ENCODE data around the gene RTN3. TPM values are rescaled to one million over a fixed set of nuclear protein-coding genes. Genes with fewer than 3 reads are reported as not detected.
A peak's percentile ranks its signal among the peaks of the same experiment; 100 is the strongest.

The RTN3 gene
- total RNA-seq, 1 donor from 2014 or later = 116 TPM

DNA sequence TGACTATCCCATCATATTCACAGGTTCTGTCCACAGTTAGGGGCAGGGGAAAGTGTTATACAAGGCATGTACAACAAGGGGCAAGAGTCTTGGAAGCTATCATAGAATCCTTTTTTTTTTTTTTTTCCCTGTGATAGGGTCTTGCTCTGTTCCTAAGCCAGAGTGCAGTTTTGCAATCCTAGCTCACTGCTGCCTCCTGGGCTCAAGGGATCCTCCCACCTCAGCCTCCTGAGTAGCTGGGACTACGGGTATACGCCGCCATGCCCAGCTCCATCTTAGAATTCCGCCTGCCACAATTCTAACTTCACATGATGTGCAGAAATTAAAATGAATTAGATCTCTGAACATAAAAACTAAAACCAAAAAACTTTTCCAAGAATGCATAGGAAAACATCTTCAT, 55.6 kb downstream of the RTN3 start:
- no peaks in the 10 kb centered on the region for H3K27me3 ChIP-seq
- H3K36me3 ChIP-seq = no peaks in the 10 kb centered on the region
- H3K9me3 ChIP-seq = no peaks in the 10 kb centered on the region
- H3K27ac ChIP-seq = no peak overlapping the region
- intact Hi-C loops (cut with DNase I) = loop anchor here (10.0 kb wide), 1 partner anchor 252 kb away; no protein-coding TSS in a partner anchor
- H3K4me3 ChIP-seq = no peak overlapping the region
- ATAC-seq (no peak), DNase-seq (no peak)
- TF ChIP-seq, protein P1, sequence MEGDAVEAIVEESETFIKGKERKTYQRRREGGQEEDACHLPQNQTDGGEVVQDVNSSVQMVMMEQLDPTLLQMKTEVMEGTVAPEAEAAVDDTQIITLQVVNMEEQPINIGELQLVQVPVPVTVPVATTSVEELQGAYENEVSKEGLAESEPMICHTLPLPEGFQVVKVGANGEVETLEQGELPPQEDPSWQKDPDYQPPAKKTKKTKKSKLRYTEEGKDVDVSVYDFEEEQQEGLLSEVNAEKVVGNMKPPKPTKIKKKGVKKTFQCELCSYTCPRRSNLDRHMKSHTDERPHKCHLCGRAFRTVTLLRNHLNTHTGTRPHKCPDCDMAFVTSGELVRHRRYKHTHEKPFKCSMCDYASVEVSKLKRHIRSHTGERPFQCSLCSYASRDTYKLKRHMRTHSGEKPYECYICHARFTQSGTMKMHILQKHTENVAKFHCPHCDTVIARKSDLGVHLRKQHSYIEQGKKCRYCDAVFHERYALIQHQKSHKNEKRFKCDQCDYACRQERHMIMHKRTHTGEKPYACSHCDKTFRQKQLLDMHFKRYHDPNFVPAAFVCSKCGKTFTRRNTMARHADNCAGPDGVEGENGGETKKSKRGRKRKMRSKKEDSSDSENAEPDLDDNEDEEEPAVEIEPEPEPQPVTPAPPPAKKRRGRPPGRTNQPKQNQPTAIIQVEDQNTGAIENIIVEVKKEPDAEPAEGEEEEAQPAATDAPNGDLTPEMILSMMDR (IDR thresholded peaks at IDR 0.05) = no peak
- H3K4me1 ChIP-seq = peaks cover 8% of the 10 kb centered on the region

DNA sequence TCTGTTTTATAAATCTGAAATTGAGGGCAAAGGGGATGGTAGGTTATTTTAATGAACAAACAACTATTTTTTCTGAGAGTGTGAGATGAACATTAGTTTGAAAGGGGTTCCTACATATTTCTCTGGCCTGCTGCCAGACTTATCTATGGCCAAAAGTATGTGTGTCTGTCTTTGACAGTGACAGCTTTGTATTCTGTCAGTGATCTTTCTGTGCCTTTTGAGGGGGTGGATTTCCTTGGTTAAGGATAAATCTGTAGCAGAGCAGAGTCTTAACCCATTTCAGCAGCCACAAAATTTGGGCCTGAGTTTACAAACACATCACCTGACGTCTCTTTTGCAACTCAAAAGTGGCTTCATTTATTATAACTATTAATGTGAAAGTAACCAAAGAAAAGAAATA, 56.4 kb downstream of the RTN3 start:
- Histone ChIP-seq H3K27ac (no peak overlapping the region), H3K9me3 (no peaks in the 10 kb centered on the region), H3K4me3 (no peak overlapping the region), H3K4me1 (peaks cover 8% of the 10 kb centered on the region), H3K27me3 (no peaks in the 10 kb centered on the region), H3K36me3 (no peaks in the 10 kb centered on the region)
- DNase-seq (no peak), ATAC-seq (no peak)
- intact Hi-C loops (cut with DNase I) = loop anchor here (10.0 kb wide), 1 partner anchor 253 kb away; no protein-coding TSS in a partner anchor
- TF ChIP-seq, protein P1 (IDR thresholded peaks at IDR 0.05) = no peak

GRCh38 chr11:63738720-63739360, 57.5 kb downstream of the RTN3 start:
- Histone ChIP-seq H3K9me3 (no peaks in the 10 kb centered on the region), H3K4me1 (peaks cover 8% of the 10 kb centered on the region), H3K36me3 (no peaks in the 10 kb centered on the region), H3K27ac (no peak overlapping the region), H3K27me3 (no peaks in the 10 kb centered on the region), H3K4me3 (no peak overlapping the region)
- no peak for DNase-seq
- intact Hi-C loops (cut with DNase I) = loop anchor here (10.0 kb wide), 1 partner anchor 254 kb away; no protein-coding TSS in a partner anchor
- TF ChIP-seq, protein P1 (IDR thresholded peaks at IDR 0.05) = peak; percentile 99
- peak; percentile 95 for ATAC-seq

DNA sequence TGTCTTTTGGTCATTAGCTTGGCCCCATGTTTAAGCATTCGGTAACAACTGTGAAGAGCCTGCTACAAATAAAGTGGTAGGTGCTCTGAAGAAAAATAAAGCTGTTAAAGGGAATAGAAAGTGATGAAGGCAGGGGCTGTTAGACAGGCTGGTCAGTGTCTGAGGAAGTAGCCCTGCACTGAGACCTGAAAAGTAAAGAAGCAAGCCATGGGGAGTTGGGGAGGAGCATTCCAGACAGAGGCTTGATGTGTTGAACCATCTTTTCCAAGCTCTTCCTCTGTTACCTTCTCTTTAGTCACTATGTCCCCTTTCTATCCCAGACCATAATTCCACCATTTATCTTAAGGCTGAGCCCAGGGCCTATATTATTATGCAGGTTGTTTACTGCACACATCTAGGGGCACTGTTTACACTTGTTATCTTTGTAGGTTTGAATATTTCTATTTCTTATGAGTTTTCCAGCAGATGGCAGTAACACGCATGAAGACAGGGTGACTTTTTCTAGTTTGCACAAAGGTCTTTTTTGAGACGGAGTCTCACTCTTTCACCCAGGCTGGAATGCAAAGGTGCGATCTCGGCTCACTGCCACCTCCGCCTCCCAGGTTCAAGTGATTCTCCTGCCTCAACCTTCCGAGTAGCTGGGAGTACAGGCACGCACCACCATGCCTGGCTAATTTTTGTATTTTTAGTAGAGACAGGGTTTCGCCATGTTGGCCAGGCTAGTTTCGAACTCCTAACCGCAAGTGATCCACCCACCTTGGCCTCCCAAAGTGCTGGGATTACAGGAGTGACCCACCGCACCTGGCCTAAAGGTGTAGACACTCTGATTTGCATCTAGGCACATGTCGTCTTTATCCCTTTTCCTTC, 64.2 kb downstream of the RTN3 start:
- no peak overlapping the region for H3K4me3 ChIP-seq
- ATAC-seq = peak; percentile 29
- peaks cover 9% of the 10 kb centered on the region for H3K36me3 ChIP-seq
- H3K27ac ChIP-seq = no peak overlapping the region
- intact Hi-C loops (cut with DNase I) = no loop called here
- TF ChIP-seq, protein P1 (IDR thresholded peaks at IDR 0.05) = no peak
- H3K9me3 ChIP-seq = no peaks in the 10 kb centered on the region
- no peaks in the 10 kb centered on the region for H3K4me1 ChIP-seq
- no peak for DNase-seq
- no peaks in the 10 kb centered on the region for H3K27me3 ChIP-seq

DNA sequence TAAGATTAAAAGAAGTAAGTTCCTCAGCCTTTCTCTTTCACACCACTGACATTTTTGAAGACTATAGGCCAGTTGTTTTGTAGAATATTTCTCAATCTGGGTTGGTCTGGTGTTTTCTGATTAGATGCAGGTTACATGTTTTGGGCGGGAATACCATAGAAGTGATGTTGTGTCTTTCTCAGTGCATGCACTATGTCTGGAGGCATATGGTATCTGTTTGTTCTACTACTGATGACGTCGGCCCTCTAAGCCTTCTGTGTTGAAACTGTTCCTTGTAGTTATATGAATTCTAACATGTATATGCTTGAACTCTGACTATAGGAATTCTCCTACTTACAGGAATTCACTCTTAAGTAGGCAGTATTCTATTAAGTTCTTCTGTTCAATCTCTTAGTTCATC, 65.7 kb downstream of the RTN3 start:
- TF ChIP-seq, protein P1 (IDR thresholded peaks at IDR 0.05) = no peak
- no peak for DNase-seq
- Histone ChIP-seq H3K27me3 (no peaks in the 10 kb centered on the region), H3K9me3 (no peaks in the 10 kb centered on the region), H3K4me1 (no peaks in the 10 kb centered on the region), H3K36me3 (peaks cover 24% of the 10 kb centered on the region), H3K27ac (no peak overlapping the region), H3K4me3 (no peak overlapping the region)
- intact Hi-C loops (cut with DNase I) = no loop called here
- ATAC-seq = no peak

All from upper lobe of right lung (tissue), 1 donor.